Measurements from ENCODE around the gene MYO9B. TPM values are rescaled to one million over a fixed set of nuclear protein-coding genes. Genes with fewer than 3 reads are reported as not detected.

The MYO9B gene
- total RNA-seq, 1 experiment from 2014 or later: 58.6 TPM

- H3K4ac ChIP-seq (ENCODE audit: low read depth, low read length): no peak overlapping the region
Measured at GRCh38 chr19:17031741-17032140, 43.8 kb upstream of the MYO9B start.

More at GRCh38 chr19:17031741-17032140, 43.8 kb upstream of the MYO9B start:
- H3K23ac ChIP-seq (ENCODE audit: insufficient read length, low read depth, low read length): no peak overlapping the region
- no peaks in the 10 kb centered on the region for H3K79me1 ChIP-seq (ENCODE audit: insufficient read depth, low read depth, low read length, poor library complexity, severe bottlenecking)
- no peak overlapping the region for H3K4me2 ChIP-seq (ENCODE audit: insufficient read depth, insufficient read length, low read length)
- H3T11ph ChIP-seq (ENCODE audit: low read length): no peak overlapping the region
- H3K79me2 ChIP-seq (ENCODE audit: insufficient read depth, low read length): no peaks in the 10 kb centered on the region
- no peak overlapping the region for H3K18ac ChIP-seq (ENCODE audit: insufficient read length, low read depth, low read length)
- H3K14ac ChIP-seq (ENCODE audit: insufficient read depth, low read length): no peak overlapping the region
- H4K20me1 ChIP-seq (ENCODE audit: control insufficient read depth, insufficient read depth, insufficient read length): no peaks in the 10 kb centered on the region
- H2BK12ac ChIP-seq (ENCODE audit: insufficient read length, low read depth, low read length): no peak overlapping the region
- peaks cover 0 to 5% of the 10 kb centered on the region in 2 experiments; a peak in 2 of 4 replicates for H3K4me1 Mint-ChIP-seq
- no peak overlapping the region for H4K91ac ChIP-seq (ENCODE audit: insufficient read length, low read depth, low read length)
- H3K27ac Mint-ChIP-seq: no peak overlapping the region
- H2AK5ac ChIP-seq (ENCODE audit: insufficient read length, low read length): no peak overlapping the region
- TF ChIP-seq, protein P1, sequence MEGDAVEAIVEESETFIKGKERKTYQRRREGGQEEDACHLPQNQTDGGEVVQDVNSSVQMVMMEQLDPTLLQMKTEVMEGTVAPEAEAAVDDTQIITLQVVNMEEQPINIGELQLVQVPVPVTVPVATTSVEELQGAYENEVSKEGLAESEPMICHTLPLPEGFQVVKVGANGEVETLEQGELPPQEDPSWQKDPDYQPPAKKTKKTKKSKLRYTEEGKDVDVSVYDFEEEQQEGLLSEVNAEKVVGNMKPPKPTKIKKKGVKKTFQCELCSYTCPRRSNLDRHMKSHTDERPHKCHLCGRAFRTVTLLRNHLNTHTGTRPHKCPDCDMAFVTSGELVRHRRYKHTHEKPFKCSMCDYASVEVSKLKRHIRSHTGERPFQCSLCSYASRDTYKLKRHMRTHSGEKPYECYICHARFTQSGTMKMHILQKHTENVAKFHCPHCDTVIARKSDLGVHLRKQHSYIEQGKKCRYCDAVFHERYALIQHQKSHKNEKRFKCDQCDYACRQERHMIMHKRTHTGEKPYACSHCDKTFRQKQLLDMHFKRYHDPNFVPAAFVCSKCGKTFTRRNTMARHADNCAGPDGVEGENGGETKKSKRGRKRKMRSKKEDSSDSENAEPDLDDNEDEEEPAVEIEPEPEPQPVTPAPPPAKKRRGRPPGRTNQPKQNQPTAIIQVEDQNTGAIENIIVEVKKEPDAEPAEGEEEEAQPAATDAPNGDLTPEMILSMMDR (conservative IDR thresholded peaks at IDR 0.05): no peak
- WGBS (ENCODE audit: extremely low coverage, insufficient read length, low lambda C conversion rate): no CpG with 5 or more reads among the region's 6 CpGs
- no peak overlapping the region for H2AFZ ChIP-seq (ENCODE audit: low read length)
- no peaks in the 10 kb centered on the region for H3K4me1 ChIP-seq (ENCODE audit: insufficient read depth, low read length)
- no peak overlapping the region for H3K56ac ChIP-seq (ENCODE audit: insufficient read length, low read depth, low read length)
- H4K8ac ChIP-seq (replicated peaks; ENCODE audit: insufficient read length, low read depth, low read length): no peak overlapping the region
- H3K27me3 ChIP-seq (ENCODE audit: insufficient read depth, low read length): no peaks in the 10 kb centered on the region
- H4K5ac ChIP-seq (ENCODE audit: insufficient read length, low read depth, low read length): no peak overlapping the region
- peaks cover 4% of the 10 kb centered on the region for H3K23me2 ChIP-seq (ENCODE audit: insufficient read length, low read depth, low read length, poor library complexity, severe bottlenecking)
- H2BK120ac ChIP-seq (ENCODE audit: low read depth, low read length, poor library complexity, severe bottlenecking): no peak overlapping the region
- H2BK20ac ChIP-seq (ENCODE audit: low read depth, low read length, poor library complexity, severe bottlenecking): no peak overlapping the region
- DNase-seq: no peak
- H2BK15ac ChIP-seq (ENCODE audit: low read depth, low read length): no peak overlapping the region
- H3K27me3 Mint-ChIP-seq (ENCODE audit: low read depth): peaks cover 26% of the 10 kb centered on the region
- H3K9ac ChIP-seq (ENCODE audit: extremely low read depth, insufficient read length, low read length): no peak overlapping the region
- H3K36me3 Mint-ChIP-seq (ENCODE audit: insufficient read depth in 1 of 3, low read depth in 3 of 3): no peaks in the 10 kb centered on the region; a peak in 1 of 7 replicates
- H3K9me3 ChIP-seq (ENCODE audit: control insufficient read depth, low read depth, low read length): no peaks in the 10 kb centered on the region
- H3K27ac ChIP-seq (ENCODE audit: insufficient read length, low read depth, low read length): no peak overlapping the region
- no peak overlapping the region for H2BK5ac ChIP-seq (ENCODE audit: insufficient read length, low read length)
- no peaks in the 10 kb centered on the region for H3K9me3 Mint-ChIP-seq
- no peak overlapping the region for H3K4me3 Mint-ChIP-seq
